ENCODE data around the gene LIG3. TPM values are rescaled to one million over a fixed set of nuclear protein-coding genes. Genes with fewer than 3 reads are reported as not detected.
"Not testable (repeated sequence)": the region's sequence is repeated elsewhere in the genome, so short reads cannot be mapped to it uniquely, and the experiment has no call there.

The LIG3 gene
- total RNA-seq, 1 experiment from 2014 or later = 38.0 TPM

DNA sequence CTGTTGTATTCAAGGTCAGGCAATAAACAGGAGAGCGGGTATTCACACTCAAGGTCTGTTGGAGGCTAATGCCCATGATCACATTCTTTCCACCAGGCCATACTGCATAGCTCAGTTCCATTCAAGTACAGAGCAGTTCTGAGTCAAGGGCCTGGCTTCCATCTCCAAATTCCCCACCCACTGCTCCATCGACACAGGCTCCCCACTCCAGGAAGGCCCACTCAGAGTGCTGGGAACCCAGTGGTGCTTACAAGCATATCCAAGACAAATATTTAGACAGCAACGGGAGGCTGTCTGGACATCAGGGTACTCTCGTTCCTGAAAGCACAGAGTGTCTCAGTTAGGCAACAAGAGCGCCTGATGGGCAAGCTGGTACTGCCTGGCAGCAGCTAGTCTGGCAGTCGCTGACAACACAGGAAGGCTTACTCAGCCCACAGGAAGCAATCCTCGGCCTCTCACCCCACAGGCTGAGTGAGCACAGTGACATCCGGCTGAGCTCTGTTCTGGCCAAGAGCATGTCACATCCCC, 42.3 kb downstream of the LIG3 start:
- in situ Hi-C loops (cut with HindIII; ENCODE audit: low pct_unique_long_range_greater_than_20kb, low sequenced_read_pairs) = no loop called here

DNA sequence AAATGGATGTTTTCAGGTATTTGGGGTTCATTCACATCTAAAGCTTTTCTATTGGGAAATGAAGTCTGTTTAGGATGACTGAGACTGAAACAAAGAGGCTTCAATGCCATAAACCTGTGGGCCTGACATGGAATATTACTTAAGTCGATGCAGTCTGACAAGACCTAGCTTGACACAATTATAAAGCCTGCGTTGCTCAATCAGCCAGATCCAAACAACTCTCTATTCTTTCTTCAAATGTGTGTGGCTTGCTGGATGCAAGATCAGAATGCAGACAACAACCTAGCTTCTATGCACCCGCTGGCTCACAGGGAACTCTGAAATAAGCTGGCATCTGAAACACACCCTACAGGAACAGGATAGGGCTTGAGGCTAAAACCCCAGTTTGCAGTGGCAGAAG, 43.2 kb downstream of the LIG3 start:
- in situ Hi-C loops (cut with HindIII; ENCODE audit: low pct_unique_long_range_greater_than_20kb, low sequenced_read_pairs) = no loop called here
- DNase-seq (ENCODE audit: low read depth, low spot score) = peak; percentile 34

More for the DNA sequence above, 42.3 kb downstream of the LIG3 start:
- no peak for DNase-seq (ENCODE audit: low read depth, low spot score)

GRCh38 chr17:35025541-35025940, 45.2 kb downstream of the LIG3 start:
- in situ Hi-C loops (cut with HindIII; ENCODE audit: low pct_unique_long_range_greater_than_20kb, low sequenced_read_pairs) = no loop called here
- no peak for DNase-seq (ENCODE audit: low read depth, low spot score)

DNA sequence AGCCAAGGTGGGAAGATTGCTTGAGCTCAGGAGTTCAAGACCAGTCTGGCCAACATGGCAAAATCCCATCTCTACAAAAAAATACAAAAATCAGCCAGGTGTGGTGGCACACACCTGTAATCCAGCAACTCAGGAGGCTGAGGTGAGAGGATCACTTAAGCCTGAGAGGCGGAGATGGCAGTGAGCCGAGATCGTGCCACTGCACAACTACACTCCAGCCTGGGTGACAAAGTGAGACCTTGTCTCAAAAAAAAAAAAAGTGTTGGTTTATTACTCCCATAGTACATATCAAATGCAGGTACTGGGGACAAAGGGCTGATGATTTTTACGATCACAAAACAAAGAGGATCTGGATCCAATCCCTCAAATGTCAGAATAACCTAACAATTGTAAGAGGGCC, 47.8 kb downstream of the LIG3 start:
- in situ Hi-C loops (cut with HindIII; ENCODE audit: low pct_unique_long_range_greater_than_20kb, low sequenced_read_pairs) = not testable (repeated sequence)

GRCh38 chr17:35028531-35029262, 48.4 kb downstream of the LIG3 start:
- no peak for DNase-seq (ENCODE audit: low read depth, low spot score)
- in situ Hi-C loops (cut with HindIII; ENCODE audit: low pct_unique_long_range_greater_than_20kb, low sequenced_read_pairs) = no loop called here

More for the DNA sequence above, 47.8 kb downstream of the LIG3 start:
- not testable (repeated sequence) for DNase-seq (ENCODE audit: low read depth, low spot score)

DNA sequence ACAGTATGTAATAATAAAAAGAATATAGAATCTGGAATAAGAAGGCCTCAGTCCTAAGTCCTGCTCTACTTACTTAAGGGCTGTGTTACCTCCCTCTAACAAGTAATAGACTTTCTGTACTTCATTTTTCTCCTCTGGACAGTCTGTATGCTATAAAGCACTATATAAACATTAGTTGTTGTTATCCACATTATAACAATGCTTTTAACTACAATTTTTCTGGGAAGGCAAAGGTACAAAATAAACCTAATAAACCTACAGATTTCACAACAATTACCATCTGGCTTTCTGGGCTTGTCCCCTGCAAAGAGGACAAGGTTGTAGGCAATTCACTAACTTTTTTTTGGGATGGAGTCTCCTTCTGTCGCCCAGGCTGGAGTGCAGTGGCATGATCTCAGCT, 50.5 kb downstream of the LIG3 start:
- no peak for DNase-seq (ENCODE audit: low read depth, low spot score)
- in situ Hi-C loops (cut with HindIII; ENCODE audit: low pct_unique_long_range_greater_than_20kb, low sequenced_read_pairs) = no loop called here

DNA sequence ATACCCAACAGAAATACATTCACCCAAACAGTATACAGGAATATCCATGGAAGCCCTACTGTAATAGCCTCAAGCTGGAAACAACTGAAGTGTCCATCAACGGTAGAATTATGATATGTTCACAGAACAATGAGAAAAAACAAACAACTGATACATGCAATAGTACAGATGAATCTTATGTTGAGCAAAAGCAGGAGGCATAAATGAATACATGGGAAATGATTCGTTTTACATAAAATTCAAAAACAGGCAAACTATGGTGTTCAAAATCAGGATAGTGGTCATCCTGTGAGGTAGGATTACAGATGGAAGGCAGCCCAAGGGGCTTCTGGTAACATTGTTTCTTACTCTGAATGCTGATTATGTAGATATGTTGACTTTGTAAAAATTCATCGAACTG, 58.1 kb downstream of the LIG3 start:
- no peak for DNase-seq (ENCODE audit: low read depth, low spot score)
- in situ Hi-C loops (cut with HindIII; ENCODE audit: low pct_unique_long_range_greater_than_20kb, low sequenced_read_pairs) = no loop called here

- in situ Hi-C loops (cut with HindIII; ENCODE audit: low pct_unique_long_range_greater_than_20kb, low sequenced_read_pairs) = no loop called here
- no peak for DNase-seq (ENCODE audit: low read depth, low spot score)
These were observed 61.1 kb downstream of the LIG3 start for GRCh38 chr17:35041390-35041789.

GRCh38 chr17:35044181-35044580, 63.9 kb downstream of the LIG3 start:
- DNase-seq (ENCODE audit: low read depth, low spot score) = no peak
- in situ Hi-C loops (cut with HindIII; ENCODE audit: low pct_unique_long_range_greater_than_20kb, low sequenced_read_pairs) = no loop called here

DNA sequence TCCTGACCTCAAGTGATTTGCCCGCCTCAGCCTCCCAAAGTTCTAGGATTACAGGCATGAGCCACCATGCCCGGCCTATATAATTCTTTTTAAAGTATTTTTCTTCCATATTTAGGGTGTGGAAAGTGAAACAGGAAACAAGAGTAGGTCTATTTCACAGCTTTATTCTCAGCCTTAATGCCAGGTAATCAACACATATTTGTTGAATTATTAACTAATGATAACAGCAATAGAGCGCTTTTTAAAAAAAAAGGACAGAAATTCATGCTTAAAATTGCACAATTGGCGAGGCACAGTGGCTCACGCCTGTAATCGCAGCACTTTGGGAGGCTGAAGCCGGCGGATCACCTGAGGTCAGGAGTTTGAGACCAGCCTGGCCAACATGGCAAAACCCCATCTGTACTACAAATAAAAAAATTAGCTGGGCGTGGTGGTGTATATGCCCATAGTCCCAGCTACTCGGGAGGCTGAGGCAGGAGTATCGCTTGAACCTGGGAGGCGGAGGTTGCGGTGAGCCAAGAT, 65.2 kb downstream of the LIG3 start:
- in situ Hi-C loops (cut with HindIII; ENCODE audit: low pct_unique_long_range_greater_than_20kb, low sequenced_read_pairs); DNase-seq (ENCODE audit: low read depth, low spot score): not testable (repeated sequence)

DNA sequence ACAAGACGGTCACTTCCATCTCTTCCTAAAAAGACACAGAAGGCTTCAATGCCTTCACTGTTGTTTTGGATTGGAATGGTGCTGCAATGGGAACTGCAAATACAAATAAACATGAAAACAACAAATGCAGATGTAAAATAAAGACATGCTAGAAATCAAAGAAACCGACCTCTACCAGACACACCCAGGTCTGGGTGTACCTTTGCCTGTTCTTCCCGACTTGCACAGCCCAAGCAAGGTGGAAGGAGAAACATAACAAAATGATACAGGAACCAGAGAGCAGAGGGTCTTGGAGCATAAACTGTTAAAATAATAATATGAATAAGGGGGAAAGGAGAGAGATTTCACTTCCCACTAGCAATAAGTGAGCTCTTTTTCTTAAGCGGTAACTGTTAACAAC, 65.9 kb downstream of the LIG3 start:
- DNase-seq (ENCODE audit: low read depth, low spot score) = no peak
- in situ Hi-C loops (cut with HindIII; ENCODE audit: low pct_unique_long_range_greater_than_20kb, low sequenced_read_pairs) = no loop called here

GRCh38 chr17:35046740-35047283, 66.5 kb downstream of the LIG3 start:
- DNase-seq (ENCODE audit: low read depth, low spot score) = no peak

GRCh38 chr17:35048685-35049379, 68.5 kb downstream of the LIG3 start:
- DNase-seq (ENCODE audit: low read depth, low spot score) = no peak
- in situ Hi-C loops (cut with HindIII; ENCODE audit: low pct_unique_long_range_greater_than_20kb, low sequenced_read_pairs) = no loop called here

More at GRCh38 chr17:35046740-35047283, 66.5 kb downstream of the LIG3 start:
- in situ Hi-C loops (cut with HindIII; ENCODE audit: low pct_unique_long_range_greater_than_20kb, low sequenced_read_pairs) = no loop called here

GRCh38 chr17:35050170-35050569, 69.9 kb downstream of the LIG3 start:
- DNase-seq (ENCODE audit: low read depth, low spot score) = no peak
- in situ Hi-C loops (cut with HindIII; ENCODE audit: low pct_unique_long_range_greater_than_20kb, low sequenced_read_pairs) = no loop called here

- in situ Hi-C loops (cut with HindIII; ENCODE audit: low pct_unique_long_range_greater_than_20kb, low sequenced_read_pairs) = no loop called here
- no peak for DNase-seq (ENCODE audit: low read depth, low spot score)
These were observed 70.9 kb downstream of the LIG3 start for GRCh38 chr17:35051183-35051578.

- in situ Hi-C loops (cut with HindIII; ENCODE audit: low pct_unique_long_range_greater_than_20kb, low sequenced_read_pairs) = no loop called here
- DNase-seq (ENCODE audit: low read depth, low spot score) = no peak
These were observed 71.4 kb downstream of the LIG3 start for GRCh38 chr17:35051579-35052240.

- DNase-seq (ENCODE audit: low read depth, low spot score) = no peak
- in situ Hi-C loops (cut with HindIII; ENCODE audit: low pct_unique_long_range_greater_than_20kb, low sequenced_read_pairs) = no loop called here
These were observed 71.9 kb downstream of the LIG3 start for GRCh38 chr17:35052241-35052610.

GRCh38 chr17:35052780-35053179, 72.5 kb downstream of the LIG3 start:
- in situ Hi-C loops (cut with HindIII; ENCODE audit: low pct_unique_long_range_greater_than_20kb, low sequenced_read_pairs) = no loop called here
- DNase-seq (ENCODE audit: low read depth, low spot score) = no peak

All from SK-MEL-5 (cell line).